Activated CD4-positive, alpha-beta T cell treated with anti-CD3 and anti-CD28 coated beads, Interleukin-2, amount 50 U/mL, for 24 hours (primary cell): ENCODE results near the gene RECK.
"Not testable (repeated sequence)": the region's sequence is repeated elsewhere in the genome, so short reads cannot be mapped to it uniquely, and the experiment has no call there.

Experiments used
- DNase-seq, 2 donors: peaks; one replicate each; pipeline ENCODE4 v3.0.0-alpha.2; 2020; ENCODE audit warnings: low read depth in 1 of 2, low spot score in 1 of 2

The RECK gene

DNA sequence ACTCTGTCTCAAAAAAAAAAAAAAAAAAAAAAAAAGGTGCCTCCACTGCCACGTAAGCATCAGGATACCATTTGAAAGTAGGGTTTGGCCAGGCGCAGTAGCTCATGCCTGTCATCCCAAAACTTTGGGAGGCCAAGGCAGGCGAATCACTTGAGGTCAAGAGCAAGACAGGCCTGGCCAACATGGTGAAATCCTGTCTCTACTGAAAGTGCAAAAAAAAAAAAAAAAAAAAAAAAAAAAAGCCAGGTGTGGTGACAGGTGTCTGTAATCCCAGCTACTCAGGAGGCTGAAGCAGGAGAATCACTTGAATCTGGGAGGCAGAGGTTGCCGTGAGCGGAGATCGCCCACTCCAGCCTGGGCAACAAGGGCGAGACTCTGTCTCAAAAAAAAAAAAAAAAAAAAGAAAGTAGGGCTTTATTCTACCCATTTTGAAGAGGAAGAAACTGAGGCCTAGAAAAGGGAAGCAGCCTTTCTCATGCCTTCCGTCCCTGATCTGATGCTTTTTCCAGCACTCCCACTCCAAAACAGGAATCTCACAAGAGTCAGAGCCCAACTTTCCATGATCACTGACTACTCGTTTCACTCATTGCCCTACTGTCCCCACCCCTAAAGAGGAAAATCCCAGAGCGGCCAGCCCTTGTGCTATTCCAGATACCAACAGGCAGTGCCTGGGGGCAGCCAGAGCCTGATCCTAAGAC is 116.2 kb downstream of the RECK start:
- no peak for DNase-seq

DNA sequence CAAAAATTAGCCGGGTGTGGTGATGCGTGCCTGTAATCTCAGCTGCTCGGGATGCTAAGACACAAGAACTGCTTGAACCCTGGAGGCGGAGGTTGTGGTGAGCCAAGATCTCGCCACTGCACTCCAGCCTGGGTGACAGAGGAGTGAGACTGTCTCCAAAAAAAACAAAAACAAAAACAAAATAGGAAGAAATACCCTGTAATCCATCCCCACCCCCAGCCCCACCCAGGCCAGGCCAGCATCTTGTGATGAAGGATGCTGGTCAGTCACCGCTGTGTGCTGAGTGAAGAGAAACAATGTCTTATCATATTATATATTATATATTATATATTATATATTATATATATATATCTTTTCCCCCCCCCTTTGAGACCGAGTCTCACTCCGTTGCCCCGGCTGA is 117.0 kb downstream of the RECK start:
- no peak for DNase-seq

DNA sequence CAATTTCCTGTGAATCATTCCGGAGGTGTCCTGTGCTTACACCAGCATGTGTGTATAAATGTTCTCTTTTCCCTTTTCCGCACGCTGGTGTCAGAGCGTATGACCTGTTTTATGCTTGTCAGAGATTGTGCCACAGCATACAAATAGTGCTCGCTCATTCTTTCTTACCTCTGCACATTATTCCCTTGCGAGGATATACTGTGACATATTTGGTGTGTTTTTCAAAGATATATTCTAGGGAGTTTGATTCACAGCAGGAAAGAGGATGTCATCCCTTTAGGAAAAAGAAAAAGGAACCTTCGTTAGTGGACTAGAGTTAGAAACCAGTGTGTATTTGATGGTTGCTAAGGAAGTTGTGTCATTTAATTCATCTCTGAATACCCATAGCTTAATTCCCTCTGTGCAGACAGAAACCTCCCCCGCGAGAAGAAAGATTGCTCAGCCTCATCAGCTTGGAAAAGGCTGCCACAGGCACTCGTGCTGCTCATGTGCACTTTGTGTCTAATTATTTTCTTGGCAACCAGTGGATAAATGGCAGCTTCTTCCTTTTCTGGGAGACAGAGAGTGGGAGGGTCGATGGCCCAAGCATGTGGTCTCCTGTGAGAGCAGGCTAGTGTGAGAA is 117.7 kb downstream of the RECK start:
- no peak for DNase-seq

DNA sequence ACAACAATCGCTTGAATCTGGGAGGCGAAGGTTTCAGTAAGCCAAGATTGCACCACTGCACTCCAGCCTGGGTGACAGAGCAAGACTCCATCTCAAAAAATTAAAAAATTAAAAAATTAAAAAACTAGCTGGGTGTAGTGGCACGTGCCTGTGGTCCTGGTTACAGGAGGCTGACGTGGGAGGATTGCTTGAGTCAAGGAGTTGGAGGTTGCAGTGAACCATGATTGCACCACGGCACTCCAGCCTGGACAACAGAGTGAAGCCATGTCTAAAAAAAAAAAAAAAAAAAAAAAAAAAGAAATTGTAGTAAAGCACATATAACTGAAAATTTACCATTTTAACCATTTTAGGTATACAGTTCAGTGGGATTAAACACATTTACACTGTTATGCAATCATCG is 119.4 kb downstream of the RECK start:
- no peak for DNase-seq

DNA sequence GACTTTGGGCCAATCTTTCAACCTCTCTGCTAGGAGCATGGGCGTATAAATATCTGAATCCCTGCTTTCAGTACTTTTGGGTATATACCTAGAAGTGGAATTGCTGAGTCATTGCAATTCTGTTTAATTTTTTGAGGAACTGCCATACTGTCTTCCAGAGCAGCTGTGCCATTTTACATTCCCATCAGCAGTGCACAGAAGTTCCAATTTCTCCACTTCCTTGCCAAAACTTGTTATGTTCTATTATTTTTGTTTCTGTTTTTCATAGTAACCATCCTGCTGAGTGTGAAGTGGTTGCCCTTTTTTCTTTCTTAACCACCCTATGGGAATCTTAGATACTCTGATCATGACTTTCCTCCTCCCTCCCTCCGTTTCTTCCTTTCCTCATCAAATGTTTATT is 121.4 kb downstream of the RECK start:
- no peak for DNase-seq

DNA sequence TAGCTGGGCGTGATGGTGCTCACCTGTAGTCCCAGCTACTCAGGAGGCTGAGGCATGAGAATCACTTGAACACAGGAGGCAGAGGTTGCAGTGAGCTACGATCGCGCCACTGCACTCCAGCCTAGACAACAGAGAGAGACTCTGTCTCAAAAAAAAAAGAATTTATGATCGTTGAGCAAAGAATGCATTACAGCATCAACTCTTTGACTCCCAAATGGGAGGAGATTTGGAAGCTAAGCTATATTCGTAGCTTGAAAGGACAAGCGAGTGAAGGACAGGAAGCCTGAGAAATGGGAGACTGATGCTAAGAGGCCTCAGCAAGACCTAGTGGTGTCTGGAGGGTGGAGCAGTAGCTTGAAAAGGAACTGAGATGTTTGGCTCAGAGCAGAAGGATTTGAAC is 122.2 kb downstream of the RECK start:
- DNase-seq, result no peak

DNA sequence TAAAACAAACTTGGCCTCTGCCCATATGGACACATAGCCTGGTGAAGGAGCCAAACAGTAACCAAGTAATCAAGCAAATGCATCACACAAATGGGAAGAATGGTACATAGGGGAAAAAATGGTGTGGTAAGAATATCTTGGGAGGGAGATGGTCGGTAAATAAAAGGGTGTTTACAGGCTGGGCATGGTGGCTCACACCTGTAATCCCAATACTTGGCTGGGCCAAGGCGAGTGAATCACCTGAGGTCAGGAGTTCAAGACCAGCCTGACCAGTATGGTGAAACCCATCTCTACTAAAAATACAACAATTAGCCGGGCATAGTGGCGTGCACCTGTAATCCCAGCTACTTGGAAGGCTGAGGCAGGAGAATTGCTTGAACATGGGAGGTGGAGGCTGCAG is 122.8 kb downstream of the RECK start:
- DNase-seq, result not testable (repeated sequence)

DNA sequence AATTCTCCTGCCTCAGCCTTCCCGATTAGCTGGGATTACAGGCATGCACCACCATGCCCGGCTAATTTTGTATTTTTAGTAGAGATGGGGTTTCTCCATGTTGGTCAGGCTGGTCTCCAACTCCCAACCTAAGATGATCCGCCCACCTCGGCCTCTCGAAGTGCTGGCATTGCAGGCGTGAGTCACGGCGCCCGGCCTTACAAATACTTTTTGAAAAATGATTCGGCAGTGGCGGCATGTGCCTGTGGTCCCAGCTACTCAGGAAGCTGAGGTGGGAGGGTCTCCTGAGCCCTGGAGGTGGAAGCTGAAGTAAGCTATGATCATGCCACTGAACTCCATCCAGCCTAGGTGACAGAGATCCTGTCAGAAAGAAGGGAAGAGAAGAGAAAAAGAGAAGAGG is 123.4 kb downstream of the RECK start:
- DNase-seq, result not testable (repeated sequence)

DNA sequence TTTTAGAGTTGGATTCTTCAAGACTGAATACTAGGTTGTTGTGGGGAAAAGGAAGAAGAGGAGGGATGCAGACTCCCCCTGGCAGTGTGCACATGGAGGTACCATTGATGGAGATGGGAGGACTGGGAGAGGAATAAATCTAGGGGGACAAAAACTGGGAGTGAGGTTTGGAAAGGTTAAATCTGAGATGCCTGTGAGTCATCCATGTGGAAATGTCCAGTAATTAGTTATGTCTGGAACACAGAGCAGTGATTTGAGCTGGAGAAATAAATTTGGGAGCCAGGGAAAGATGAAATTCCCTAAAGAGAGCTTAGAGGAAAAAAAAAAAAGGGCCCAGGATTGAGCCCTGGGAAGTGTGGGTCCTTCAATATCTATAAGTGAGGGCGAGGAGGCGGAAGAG is 124.5 kb downstream of the RECK start:
- DNase-seq, result no peak

DNA sequence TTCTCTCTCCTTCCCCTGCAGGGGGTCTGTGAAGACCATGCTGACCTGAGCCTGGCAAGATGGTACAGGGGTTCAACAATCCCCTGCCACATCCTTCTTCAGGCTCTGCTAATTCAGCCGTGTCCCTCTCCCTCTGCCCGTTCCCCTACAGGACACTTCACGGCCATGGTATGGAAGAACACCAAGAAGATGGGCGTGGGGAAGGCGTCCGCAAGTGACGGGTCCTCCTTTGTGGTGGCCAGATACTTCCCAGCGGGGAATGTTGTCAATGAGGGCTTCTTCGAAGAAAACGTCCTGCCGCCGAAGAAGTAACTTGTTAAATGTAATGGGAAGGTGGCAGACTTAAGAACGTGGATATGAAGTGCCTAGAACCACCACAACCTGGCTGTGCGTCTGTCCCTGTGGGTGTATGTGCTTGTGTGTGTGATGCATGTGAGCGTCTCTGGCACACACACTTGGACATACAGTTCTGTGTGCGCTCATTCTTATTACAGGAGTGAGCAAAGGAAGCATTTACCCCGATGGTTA is 125.6 kb downstream of the RECK start:
- no peak for DNase-seq

DNA sequence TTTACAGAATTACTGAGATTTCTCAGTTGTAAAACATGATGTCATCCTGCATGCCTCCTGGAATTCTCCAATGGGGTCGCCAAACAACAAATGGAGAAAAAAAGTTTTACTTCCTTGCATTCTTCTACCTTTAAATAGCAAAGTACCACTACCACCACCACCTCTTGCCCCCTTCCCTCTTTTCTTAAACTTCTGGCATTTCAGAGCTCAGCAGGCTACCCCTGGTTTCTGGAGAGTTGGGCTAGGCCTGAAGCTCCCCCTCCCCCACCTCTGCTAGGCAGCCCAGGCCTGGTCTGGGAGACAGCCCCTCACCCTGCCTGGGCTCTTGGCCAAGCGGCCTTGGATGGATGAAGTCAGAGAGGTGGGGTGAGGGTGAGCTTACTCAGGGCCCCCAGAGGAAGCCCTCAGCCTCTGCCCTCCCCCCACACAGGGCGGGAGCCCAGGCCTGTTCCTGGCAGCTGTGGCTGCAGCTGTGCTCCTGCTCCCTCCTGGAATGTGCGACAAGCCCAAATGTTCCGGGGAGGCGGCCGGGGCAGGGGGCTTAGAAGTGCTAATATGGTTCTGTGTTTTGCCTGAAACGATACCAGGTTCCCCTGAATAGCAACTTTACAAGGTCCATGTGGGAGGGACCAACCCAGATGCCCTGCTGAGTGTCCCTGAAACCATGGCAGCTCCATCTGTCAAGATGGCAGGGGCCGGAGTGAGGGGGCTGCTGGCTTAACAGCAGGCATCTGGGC is 126.5 kb downstream of the RECK start:
- DNase-seq, result no peak

DNA sequence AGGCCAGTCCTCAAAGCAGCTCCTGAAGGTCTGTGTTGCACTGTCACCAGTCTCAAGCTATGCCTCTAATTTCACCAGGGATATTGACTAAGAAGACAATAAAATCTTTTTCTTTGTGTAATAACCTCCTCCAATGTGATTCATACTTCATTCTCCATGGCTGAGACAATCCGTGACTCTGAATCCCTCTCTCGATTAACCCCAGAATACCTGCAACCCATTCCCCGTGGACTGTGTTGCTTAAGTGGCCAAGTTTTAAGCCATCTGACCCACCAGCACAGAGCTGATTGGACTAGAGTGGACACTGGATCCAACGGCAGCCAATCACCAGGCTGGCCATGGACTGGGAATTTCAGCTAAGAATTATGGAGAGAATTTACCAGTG is 127.1 kb downstream of the RECK start:
- no peak for DNase-seq

DNA sequence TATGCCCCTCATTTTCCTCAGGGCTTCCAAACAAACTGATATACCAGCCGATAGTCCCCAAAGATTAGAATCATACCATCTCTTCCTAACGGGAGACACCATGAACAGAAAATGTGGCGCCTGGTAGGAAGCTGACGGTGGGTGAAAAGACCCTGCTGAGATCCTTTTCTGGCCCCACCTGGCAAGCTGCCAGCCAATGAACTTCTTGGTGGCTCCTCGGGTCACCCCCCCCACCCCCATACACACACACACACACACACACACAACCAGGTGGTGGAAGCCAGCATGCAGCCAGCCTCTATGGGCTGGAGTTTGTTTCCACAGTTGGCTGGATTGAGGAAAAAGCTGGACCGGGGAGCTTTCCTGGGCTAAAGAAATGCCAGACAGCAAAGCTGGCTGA is 127.7 kb downstream of the RECK start:
- DNase-seq, result no peak

DNA sequence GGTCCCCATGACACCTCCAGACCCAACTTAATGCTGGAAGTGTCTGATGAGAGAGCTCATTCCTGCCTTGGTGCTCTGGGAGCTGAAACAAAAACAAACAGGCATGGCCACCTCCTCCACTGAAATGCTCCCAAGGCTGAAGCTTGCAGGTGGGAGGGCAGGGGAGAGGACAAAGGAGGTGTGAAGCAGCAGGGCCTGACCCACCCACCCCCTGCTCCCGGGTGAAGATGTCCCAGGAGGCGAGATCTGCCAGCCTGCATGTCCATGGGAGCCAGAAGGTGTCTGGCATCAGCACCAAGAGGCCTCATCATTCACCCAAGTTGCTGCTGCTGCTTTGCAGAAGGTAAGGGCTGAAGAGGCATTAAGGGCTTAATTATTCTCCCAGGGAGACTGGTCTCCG is 128.3 kb downstream of the RECK start:
- no peak for DNase-seq

DNA sequence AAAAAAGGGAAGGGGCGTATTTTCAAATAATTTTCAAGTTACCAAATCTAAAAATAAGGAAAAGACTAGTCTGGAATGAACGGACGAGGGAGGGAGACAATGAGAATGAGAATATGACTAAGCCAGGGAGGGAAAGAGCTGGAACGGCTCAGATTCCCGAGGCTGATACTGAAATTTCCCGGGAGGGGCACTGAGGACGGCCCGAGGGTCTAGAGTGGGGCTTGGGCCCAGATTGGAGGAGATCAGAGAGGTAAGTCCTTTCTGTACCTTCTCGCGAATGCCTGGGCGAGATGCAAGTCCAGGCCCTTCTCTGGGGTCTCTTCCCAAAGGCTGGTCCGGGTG is 129.1 kb downstream of the RECK start:
- no peak for DNase-seq

DNA sequence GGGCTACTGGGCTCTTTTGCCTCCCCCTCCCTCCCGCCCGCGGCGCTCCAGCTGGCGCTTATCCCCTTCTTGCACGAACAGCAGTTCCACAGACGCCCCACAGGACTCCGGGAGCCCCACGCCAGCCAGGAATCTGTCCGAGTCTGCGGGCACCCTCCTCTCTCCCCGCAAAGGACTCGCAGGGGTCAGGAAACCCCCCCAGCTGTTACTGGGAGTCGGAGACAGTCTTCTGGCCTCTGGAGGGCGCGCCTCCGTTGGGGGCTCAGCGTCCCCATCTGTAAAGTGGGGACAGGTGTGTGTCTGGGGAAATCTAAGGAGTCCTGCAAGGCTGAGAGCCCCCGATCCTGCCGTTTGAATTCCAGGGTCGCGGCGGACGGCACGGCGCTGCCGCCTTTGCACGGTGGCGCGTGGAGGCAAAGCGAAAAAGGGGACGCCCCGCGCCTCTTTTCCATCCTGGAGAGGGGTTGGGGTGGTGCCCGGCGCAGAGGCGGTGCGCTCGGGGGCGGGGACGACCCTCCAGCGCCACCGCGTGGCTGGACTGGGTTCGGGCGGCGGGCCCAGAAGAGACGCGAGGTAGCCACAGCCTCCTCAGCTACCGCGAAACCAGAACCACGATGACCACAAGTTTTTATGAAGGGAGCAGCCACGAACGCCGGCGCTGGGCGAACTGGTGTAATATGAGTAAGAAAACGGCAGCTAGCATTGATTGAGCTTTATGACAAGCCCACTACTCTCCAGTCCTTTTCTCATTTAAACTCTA is 129.6 kb downstream of the RECK start:
- DNase-seq, result peak; percentile 66 to 80

DNA sequence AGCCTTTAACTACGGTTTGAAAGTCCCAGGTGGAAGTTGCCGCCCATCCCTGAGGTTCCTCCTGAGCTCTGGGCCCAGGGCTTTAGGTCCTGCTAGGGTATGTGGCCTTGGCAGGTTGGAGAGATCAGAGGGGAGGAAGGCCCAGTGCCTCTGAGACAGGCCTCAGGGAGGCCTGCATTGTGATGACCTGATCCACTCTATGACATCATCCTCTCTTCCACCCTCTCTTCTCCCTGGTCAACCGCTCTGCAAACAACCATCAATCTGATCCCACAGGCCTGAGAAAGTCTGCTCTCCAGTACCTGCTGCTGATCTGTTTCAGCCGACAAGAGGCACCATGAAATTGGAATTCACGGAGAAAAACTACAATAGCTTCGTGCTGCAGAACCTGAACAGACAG is 132.5 kb downstream of the RECK start, which contains the start of gene CCIN:
Gene CCIN, plus strand, starts transcription at position 223 of the 400 bp plus-strand sequence. Its CDS starts 115 bp downstream, at position 338.
- no peak for DNase-seq

DNA sequence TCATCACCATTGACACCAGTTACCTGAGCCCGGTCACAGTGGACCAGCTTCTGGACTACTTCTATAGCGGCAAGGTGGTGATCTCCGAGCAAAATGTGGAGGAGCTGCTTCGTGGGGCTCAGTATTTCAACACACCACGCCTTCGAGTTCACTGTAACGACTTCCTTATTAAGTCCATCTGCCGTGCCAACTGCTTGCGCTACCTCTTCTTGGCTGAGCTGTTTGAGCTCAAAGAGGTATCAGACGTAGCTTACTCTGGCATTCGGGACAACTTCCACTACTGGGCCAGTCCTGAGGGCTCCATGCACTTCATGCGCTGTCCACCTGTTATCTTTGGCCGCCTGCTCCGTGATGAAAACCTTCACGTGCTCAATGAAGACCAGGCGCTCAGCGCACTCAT is 133.0 kb downstream of the RECK start:
- DNase-seq, result no peak

DNA sequence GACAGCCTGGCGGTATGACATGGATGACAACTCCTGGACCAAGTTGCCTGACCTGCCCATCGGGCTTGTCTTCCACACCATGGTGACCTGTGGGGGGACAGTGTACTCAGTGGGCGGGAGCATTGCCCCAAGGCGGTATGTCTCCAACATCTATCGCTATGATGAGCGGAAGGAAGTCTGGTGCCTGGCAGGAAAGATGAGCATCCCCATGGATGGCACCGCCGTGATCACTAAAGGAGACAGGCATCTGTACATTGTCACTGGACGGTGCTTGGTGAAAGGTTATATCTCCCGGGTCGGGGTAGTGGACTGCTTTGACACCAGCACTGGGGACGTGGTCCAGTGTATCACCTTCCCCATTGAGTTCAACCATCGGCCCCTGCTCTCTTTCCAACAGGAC is 133.8 kb downstream of the RECK start:
- DNase-seq, result no peak

DNA sequence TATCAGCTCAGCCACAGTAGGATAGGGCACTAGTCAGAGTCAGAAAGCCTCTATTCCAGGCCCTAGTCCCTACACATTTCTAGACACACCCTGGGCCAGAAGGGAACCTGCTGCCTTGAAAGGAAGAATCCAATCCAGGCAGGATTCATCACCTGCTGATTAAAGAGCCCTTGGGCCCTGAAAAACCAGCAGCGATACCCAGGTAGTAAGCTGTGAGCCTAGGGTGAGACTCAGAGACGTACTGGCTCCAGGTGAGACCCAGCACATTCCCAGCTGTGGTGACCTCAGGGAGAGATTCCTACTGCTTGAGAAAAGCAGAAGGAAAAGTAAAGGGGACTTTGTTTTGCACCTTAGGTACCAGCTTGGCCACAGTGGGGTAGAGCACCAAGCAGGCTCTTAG is 137.1 kb downstream of the RECK start:
- no peak for DNase-seq
